Measurements from ENCODE around the gene UCN.

UCN gene

DNA sequence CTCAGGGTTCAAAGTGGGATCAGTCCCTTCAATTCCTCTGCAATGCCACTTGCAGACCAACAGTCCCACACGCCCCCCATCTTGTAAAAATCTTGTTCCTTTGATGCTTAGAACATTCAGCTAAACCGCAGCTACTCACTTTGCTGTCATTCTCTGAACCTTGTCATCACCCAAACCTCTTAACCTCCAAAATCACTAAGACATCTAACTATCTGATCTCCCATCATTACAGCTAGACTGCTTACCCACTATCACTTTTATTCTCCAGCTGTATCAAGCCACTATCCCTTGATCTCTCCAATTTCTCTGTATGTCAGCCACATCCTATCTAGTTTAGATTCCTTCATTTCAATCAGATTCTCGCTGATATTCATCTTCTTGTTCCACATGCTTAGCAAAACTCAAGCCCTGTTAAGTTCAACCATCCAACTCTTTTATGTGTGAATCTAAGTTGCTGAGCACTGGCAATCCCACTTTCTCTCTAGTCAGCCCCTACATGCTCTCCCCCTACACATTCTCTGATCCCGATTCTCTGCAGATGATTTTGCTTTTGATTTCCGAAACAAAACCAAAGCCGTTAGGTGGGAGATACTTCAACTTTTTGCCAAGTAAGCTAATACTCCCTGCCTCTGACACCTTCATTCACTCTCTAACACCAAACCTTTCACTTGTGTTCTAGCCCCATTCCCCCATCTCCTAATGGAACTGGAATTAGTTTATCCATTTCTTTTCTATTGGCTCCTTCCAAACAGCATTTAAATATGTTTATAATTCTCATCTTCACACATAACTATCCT lies 43.8 kb upstream of the UCN start:
- H2AFZ ChIP-seq (ENCODE audit: low read length) = no peak overlapping the region
- peak overlapping the region; percentile 32 for H3K4me2 ChIP-seq (ENCODE audit: low read depth, low read length, poor library complexity, severe bottlenecking)
- no peaks in the 10 kb centered on the region for H3K9me2 ChIP-seq (replicated peaks; ENCODE audit: low read depth, low read length)
- peaks cover 88% of the 10 kb centered on the region for H3K79me2 ChIP-seq (ENCODE audit: insufficient read depth, low read length)
- H3F3A ChIP-seq (ENCODE audit: low read depth) = 0 out of 2 replicates have a peak, but pooled peaks cover 2% of the 10 kb centered on the region
- H4K20me1 ChIP-seq (ENCODE audit: insufficient read depth, low read length, poor library complexity, severe bottlenecking) = peaks cover 34% of the 10 kb centered on the region
- no peaks in the 10 kb centered on the region for H3K27me3 ChIP-seq (ENCODE audit: insufficient read depth, low read length, poor library complexity, severe bottlenecking)
- H3K4me3 ChIP-seq (ENCODE audit: low read length, poor library complexity, severe bottlenecking) = no peak overlapping the region
- no peaks in the 10 kb centered on the region for H3K9me3 ChIP-seq (ENCODE audit: insufficient read depth, low read depth, low read length)
- peaks cover 18% of the 10 kb centered on the region for H3K4me1 ChIP-seq (ENCODE audit: insufficient read depth, low read length, poor library complexity, severe bottlenecking)
- no peak overlapping the region for H3K9ac ChIP-seq (ENCODE audit: low read depth, low read length, poor library complexity, severe bottlenecking)
- TF ChIP-seq, protein P1, sequence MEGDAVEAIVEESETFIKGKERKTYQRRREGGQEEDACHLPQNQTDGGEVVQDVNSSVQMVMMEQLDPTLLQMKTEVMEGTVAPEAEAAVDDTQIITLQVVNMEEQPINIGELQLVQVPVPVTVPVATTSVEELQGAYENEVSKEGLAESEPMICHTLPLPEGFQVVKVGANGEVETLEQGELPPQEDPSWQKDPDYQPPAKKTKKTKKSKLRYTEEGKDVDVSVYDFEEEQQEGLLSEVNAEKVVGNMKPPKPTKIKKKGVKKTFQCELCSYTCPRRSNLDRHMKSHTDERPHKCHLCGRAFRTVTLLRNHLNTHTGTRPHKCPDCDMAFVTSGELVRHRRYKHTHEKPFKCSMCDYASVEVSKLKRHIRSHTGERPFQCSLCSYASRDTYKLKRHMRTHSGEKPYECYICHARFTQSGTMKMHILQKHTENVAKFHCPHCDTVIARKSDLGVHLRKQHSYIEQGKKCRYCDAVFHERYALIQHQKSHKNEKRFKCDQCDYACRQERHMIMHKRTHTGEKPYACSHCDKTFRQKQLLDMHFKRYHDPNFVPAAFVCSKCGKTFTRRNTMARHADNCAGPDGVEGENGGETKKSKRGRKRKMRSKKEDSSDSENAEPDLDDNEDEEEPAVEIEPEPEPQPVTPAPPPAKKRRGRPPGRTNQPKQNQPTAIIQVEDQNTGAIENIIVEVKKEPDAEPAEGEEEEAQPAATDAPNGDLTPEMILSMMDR (conservative IDR thresholded peaks at IDR 0.05; ENCODE audit: low read length) = no peak
- TF ChIP-seq EZH2phosphoT487 (IDR thresholded peaks at IDR 0.05; ENCODE audit: borderline replicate concordance) = no peak
- H3K36me3 ChIP-seq (ENCODE audit: insufficient read depth, low read length) = no peaks in the 10 kb centered on the region

GRCh38 chr2:27350106-27350693 lies 42.0 kb upstream of the UCN start:
- peaks cover 35% of the 10 kb centered on the region for H4K20me1 ChIP-seq (ENCODE audit: insufficient read depth, low read length, poor library complexity, severe bottlenecking)
- no peak overlapping the region for H3K4me2 ChIP-seq (ENCODE audit: low read depth, low read length, poor library complexity, severe bottlenecking)
- peaks cover 91% of the 10 kb centered on the region for H3K79me2 ChIP-seq (ENCODE audit: insufficient read depth, low read length)
- no peaks in the 10 kb centered on the region for H3K9me3 ChIP-seq (ENCODE audit: insufficient read depth, low read depth, low read length)
- no peaks in the 10 kb centered on the region for H3K36me3 ChIP-seq (ENCODE audit: insufficient read depth, low read length)
- H3F3A ChIP-seq (ENCODE audit: low read depth) = 0 out of 2 replicates have a peak, but pooled peaks cover 2% of the 10 kb centered on the region
- no peak overlapping the region for H3K4me3 ChIP-seq (ENCODE audit: low read length, poor library complexity, severe bottlenecking)
- H3K9ac ChIP-seq (ENCODE audit: low read depth, low read length, poor library complexity, severe bottlenecking) = no peak overlapping the region
- no peak overlapping the region for H2AFZ ChIP-seq (ENCODE audit: low read length)
- H3K4me1 ChIP-seq (ENCODE audit: insufficient read depth, low read length, poor library complexity, severe bottlenecking) = peaks cover 12% of the 10 kb centered on the region
- no peaks in the 10 kb centered on the region for H3K9me2 ChIP-seq (replicated peaks; ENCODE audit: low read depth, low read length)
- no peaks in the 10 kb centered on the region for H3K27me3 ChIP-seq (ENCODE audit: insufficient read depth, low read length, poor library complexity, severe bottlenecking)
- TF ChIP-seq, protein P1 (conservative IDR thresholded peaks at IDR 0.05; ENCODE audit: low read length) = no peak
- TF ChIP-seq EZH2phosphoT487 (IDR thresholded peaks at IDR 0.05; ENCODE audit: borderline replicate concordance) = no peak

DNA sequence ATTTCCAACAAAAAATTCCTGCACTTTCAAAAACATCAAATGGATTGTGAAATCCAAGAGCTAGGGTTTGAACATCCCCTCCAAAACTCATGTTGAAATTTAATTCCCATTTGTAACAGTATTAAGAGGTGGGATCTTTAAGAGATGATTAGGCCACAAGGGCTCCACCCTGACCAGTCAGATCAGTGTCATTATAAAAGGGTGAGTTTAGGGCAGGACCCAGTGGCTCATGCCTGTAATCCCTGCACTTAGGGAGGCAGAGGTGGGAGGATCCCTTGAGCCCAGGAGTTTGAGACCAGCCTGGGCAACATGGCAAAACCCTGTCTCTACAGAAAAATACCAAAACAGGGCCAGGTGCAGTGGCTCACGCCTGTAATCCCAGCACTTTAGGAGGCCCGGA lies 39.4 kb upstream of the UCN start:
- H3K9ac ChIP-seq (ENCODE audit: low read depth, low read length, poor library complexity, severe bottlenecking) = no peak overlapping the region
- no peak overlapping the region for H3K4me3 ChIP-seq (ENCODE audit: low read length, poor library complexity, severe bottlenecking)
- no peak overlapping the region for H2AFZ ChIP-seq (ENCODE audit: low read length)
- 0 out of 2 replicates have a peak, but pooled peaks cover under 1% of the 10 kb centered on the region for H3F3A ChIP-seq (ENCODE audit: low read depth)
- H3K9me2 ChIP-seq (replicated peaks; ENCODE audit: low read depth, low read length) = no peaks in the 10 kb centered on the region
- H3K9me3 ChIP-seq (ENCODE audit: insufficient read depth, low read depth, low read length) = no peaks in the 10 kb centered on the region
- H3K4me1 ChIP-seq (ENCODE audit: insufficient read depth, low read length, poor library complexity, severe bottlenecking) = peaks cover 5% of the 10 kb centered on the region
- no peaks in the 10 kb centered on the region for H3K27me3 ChIP-seq (ENCODE audit: insufficient read depth, low read length, poor library complexity, severe bottlenecking)
- H4K20me1 ChIP-seq (ENCODE audit: insufficient read depth, low read length, poor library complexity, severe bottlenecking) = peaks cover 32% of the 10 kb centered on the region
- H3K4me2 ChIP-seq (ENCODE audit: low read depth, low read length, poor library complexity, severe bottlenecking) = no peak overlapping the region
- no peak for TF ChIP-seq EZH2phosphoT487 (IDR thresholded peaks at IDR 0.05; ENCODE audit: borderline replicate concordance)
- TF ChIP-seq, protein P1 (conservative IDR thresholded peaks at IDR 0.05; ENCODE audit: low read length) = no peak
- H3K79me2 ChIP-seq (ENCODE audit: insufficient read depth, low read length) = peaks cover 77% of the 10 kb centered on the region
- peaks cover 7% of the 10 kb centered on the region; the same call in 1 of the 2 replicates for H3K36me3 ChIP-seq (ENCODE audit: insufficient read depth, low read length)
